ENCODE results near the gene PARS2.

PARS2 gene

GRCh38 chr1:54782588-54782987 is 18.3 kb upstream of the PARS2 start:
- H3K4me3 ChIP-seq (ENCODE audit: low read length in 2 of 2), result no peak overlapping the region
- no peak overlapping the region for H2BK5ac ChIP-seq (ENCODE audit: low read length)
- H3K9me3 ChIP-seq (replicated peaks in 1 of 2; ENCODE audit: control insufficient read depth in 2 of 2, insufficient read depth in 1 of 2, low read depth in 1 of 2, low read length in 2 of 2), result no peaks in the 10 kb centered on the region
- no peaks in the 10 kb centered on the region for H3K4me1 ChIP-seq (ENCODE audit: control insufficient read depth in 2 of 2, insufficient read depth in 1 of 2, low read depth in 1 of 2, low read length in 2 of 2)
- no peak overlapping the region for H4K91ac ChIP-seq (ENCODE audit: low read depth, low read length, poor library complexity)
- H2BK120ac ChIP-seq (ENCODE audit: low read depth, low read length), result no peak overlapping the region
- H3K4ac ChIP-seq (ENCODE audit: low read length), result no peak overlapping the region
- peaks cover 0 to 79% (median 27%) of the 10 kb centered on the region in 3 experiments for H3K27me3 ChIP-seq (ENCODE audit: control insufficient read depth in 3 of 3, insufficient read depth in 3 of 3, low read depth in 1 of 3, low read length in 3 of 3)
- no peak overlapping the region for H2AK5ac ChIP-seq (ENCODE audit: low read depth, low read length)
- H2BK15ac ChIP-seq (ENCODE audit: low read length), result no peak overlapping the region
- H3K14ac ChIP-seq (ENCODE audit: low read length), result no peak overlapping the region
- H3K23ac ChIP-seq (ENCODE audit: low read depth, low read length, poor library complexity), result no peak overlapping the region
- WGBS, 2 donors (ENCODE audit: extremely low coverage in 2 of 2, insufficient read length in 2 of 2, insufficient replicate concordance in 1 of 2), result no CpG with 5 or more reads among the region's 2 CpGs
- DNase-seq (ENCODE audit: low spot score), result no peak
- H3K79me1 ChIP-seq (ENCODE audit: low read depth, low read length), result no peaks in the 10 kb centered on the region
- no peaks in the 10 kb centered on the region for H3K36me3 ChIP-seq (replicated peaks in 1 of 2; ENCODE audit: control insufficient read depth in 2 of 2, insufficient read depth in 2 of 2, low read length in 2 of 2)
- no peak overlapping the region for H3K27ac ChIP-seq (replicated peaks; ENCODE audit: low read length)
- H4K8ac ChIP-seq (ENCODE audit: low read depth, low read length), result no peak overlapping the region
- H2AFZ ChIP-seq (ENCODE audit: low read length), result no peak overlapping the region
- no peak overlapping the region for H3K9ac ChIP-seq (ENCODE audit: low read depth, low read length, poor library complexity)
- H2BK12ac ChIP-seq (ENCODE audit: low read length), result no peak overlapping the region
- no peak overlapping the region for H3K4me2 ChIP-seq (ENCODE audit: insufficient read depth, low read length, poor library complexity, severe bottlenecking)
- H3K18ac ChIP-seq (ENCODE audit: low read length), result no peak overlapping the region

- Histone ChIP-seq H3K14ac (ENCODE audit: low read length) (no peak overlapping the region), H2AK5ac (ENCODE audit: low read depth, low read length) (no peak overlapping the region), H2BK12ac (ENCODE audit: low read length) (no peak overlapping the region), H2BK15ac (ENCODE audit: low read length) (no peak overlapping the region), H4K8ac (ENCODE audit: low read depth, low read length) (no peak overlapping the region), H2AFZ (ENCODE audit: low read length) (no peak overlapping the region), H3K23ac (ENCODE audit: low read depth, low read length, poor library complexity) (no peak overlapping the region), H3K79me1 (ENCODE audit: low read depth, low read length) (no peaks in the 10 kb centered on the region), H3K18ac (ENCODE audit: low read length) (no peak overlapping the region), H3K36me3 (replicated peaks in 1 of 2; ENCODE audit: control insufficient read depth in 2 of 2, insufficient read depth in 2 of 2, low read length in 2 of 2) (no peaks in the 10 kb centered on the region), H2BK120ac (ENCODE audit: low read depth, low read length) (no peak overlapping the region), H3K4me3 (ENCODE audit: low read length in 2 of 2) (no peak overlapping the region), H3K4ac (ENCODE audit: low read length) (no peak overlapping the region), H3K9ac (ENCODE audit: low read depth, low read length, poor library complexity) (no peak overlapping the region), H3K27ac (replicated peaks; ENCODE audit: low read length) (no peak overlapping the region), H3K4me1 (ENCODE audit: control insufficient read depth in 2 of 2, insufficient read depth in 1 of 2, low read depth in 1 of 2, low read length in 2 of 2) (no peaks in the 10 kb centered on the region), H3K27me3 (ENCODE audit: control insufficient read depth in 3 of 3, insufficient read depth in 3 of 3, low read depth in 1 of 3, low read length in 3 of 3) (peaks cover 0 to 77% (median 27%) of the 10 kb centered on the region in 3 experiments), H3K9me3 (replicated peaks in 1 of 2; ENCODE audit: control insufficient read depth in 2 of 2, insufficient read depth in 1 of 2, low read depth in 1 of 2, low read length in 2 of 2) (no peaks in the 10 kb centered on the region), H3K4me2 (ENCODE audit: insufficient read depth, low read length, poor library complexity, severe bottlenecking) (no peak overlapping the region), H2BK5ac (ENCODE audit: low read length) (no peak overlapping the region), H4K91ac (ENCODE audit: low read depth, low read length, poor library complexity) (no peak overlapping the region)
- DNase-seq (ENCODE audit: low spot score), result no peak
- no CpG with 5 or more reads among the region's 6 CpGs for WGBS, 2 donors (ENCODE audit: extremely low coverage in 2 of 2, insufficient read length in 2 of 2, insufficient replicate concordance in 1 of 2)
These were observed 17.8 kb upstream of the PARS2 start for GRCh38 chr1:54782156-54782555.

GRCh38 chr1:54781023-54781723 is 16.9 kb upstream of the PARS2 start:
- no peak for DNase-seq (ENCODE audit: low spot score)
- H3K79me1 ChIP-seq (ENCODE audit: low read depth, low read length), result no peaks in the 10 kb centered on the region

GRCh38 chr1:54777431-54777830 is 13.1 kb upstream of the PARS2 start:
- no peak overlapping the region for H3K23ac ChIP-seq (ENCODE audit: low read depth, low read length, poor library complexity)
- H3K9ac ChIP-seq (ENCODE audit: low read depth, low read length, poor library complexity), result no peak overlapping the region
- H2AK5ac ChIP-seq (ENCODE audit: low read depth, low read length), result no peak overlapping the region
- no CpG with 5 or more reads among the region's 4 CpGs for WGBS, 2 donors (ENCODE audit: extremely low coverage in 2 of 2, insufficient read length in 2 of 2, insufficient replicate concordance in 1 of 2)
- H3K4ac ChIP-seq (ENCODE audit: low read length), result no peak overlapping the region
- H2AFZ ChIP-seq (ENCODE audit: low read length), result no peak overlapping the region
- no peak overlapping the region for H3K27ac ChIP-seq (replicated peaks; ENCODE audit: low read length)
- no peak overlapping the region for H2BK120ac ChIP-seq (ENCODE audit: low read depth, low read length)
- H3K4me2 ChIP-seq (ENCODE audit: insufficient read depth, low read length, poor library complexity, severe bottlenecking), result no peak overlapping the region
- H3K9me3 ChIP-seq (replicated peaks in 1 of 2; ENCODE audit: control insufficient read depth in 2 of 2, insufficient read depth in 1 of 2, low read depth in 1 of 2, low read length in 2 of 2), result peaks cover 0 to 2% of the 10 kb centered on the region in 2 donors
- H2BK12ac ChIP-seq (ENCODE audit: low read length), result no peak overlapping the region
- H2BK5ac ChIP-seq (ENCODE audit: low read length), result no peak overlapping the region
- H3K79me1 ChIP-seq (ENCODE audit: low read depth, low read length), result no peaks in the 10 kb centered on the region
- no peak overlapping the region for H3K4me3 ChIP-seq (ENCODE audit: low read length in 2 of 2)
- H3K14ac ChIP-seq (ENCODE audit: low read length), result no peak overlapping the region
- no peak overlapping the region for H2BK15ac ChIP-seq (ENCODE audit: low read length)
- H3K18ac ChIP-seq (ENCODE audit: low read length), result no peak overlapping the region
- no peak for DNase-seq (ENCODE audit: low spot score)
- peaks cover 0 to 46% (median 22%) of the 10 kb centered on the region in 3 experiments for H3K27me3 ChIP-seq (ENCODE audit: control insufficient read depth in 3 of 3, insufficient read depth in 3 of 3, low read depth in 1 of 3, low read length in 3 of 3)
- H4K91ac ChIP-seq (ENCODE audit: low read depth, low read length, poor library complexity), result no peak overlapping the region
- H3K4me1 ChIP-seq (ENCODE audit: control insufficient read depth in 2 of 2, insufficient read depth in 1 of 2, low read depth in 1 of 2, low read length in 2 of 2), result peaks cover 0 to 4% of the 10 kb centered on the region in 2 donors
- H3K36me3 ChIP-seq (replicated peaks in 1 of 2; ENCODE audit: control insufficient read depth in 2 of 2, insufficient read depth in 2 of 2, low read length in 2 of 2), result no peaks in the 10 kb centered on the region
- no peak overlapping the region for H4K8ac ChIP-seq (ENCODE audit: low read depth, low read length)

More at GRCh38 chr1:54781023-54781723, 16.9 kb upstream of the PARS2 start:
- Histone ChIP-seq H2BK120ac (ENCODE audit: low read depth, low read length) (no peak overlapping the region), H2AK5ac (ENCODE audit: low read depth, low read length) (peak overlapping the region; percentile 50), H3K4me2 (ENCODE audit: insufficient read depth, low read length, poor library complexity, severe bottlenecking) (peak overlapping the region; percentile 37), H2AFZ (ENCODE audit: low read length) (peak overlapping the region; percentile 57), H4K91ac (ENCODE audit: low read depth, low read length, poor library complexity) (no peak overlapping the region), H3K14ac (ENCODE audit: low read length) (peak overlapping the region; percentile 86), H4K8ac (ENCODE audit: low read depth, low read length) (no peak overlapping the region), H3K36me3 (replicated peaks in 1 of 2; ENCODE audit: control insufficient read depth in 2 of 2, insufficient read depth in 2 of 2, low read length in 2 of 2) (no peaks in the 10 kb centered on the region), H2BK12ac (ENCODE audit: low read length) (no peak overlapping the region), H3K23ac (ENCODE audit: low read depth, low read length, poor library complexity) (peak overlapping the region; percentile 87), H3K4me3 (ENCODE audit: low read length in 2 of 2) (peak overlapping the region in 1 of 2 donors; percentile 59), H3K4me1 (ENCODE audit: control insufficient read depth in 2 of 2, insufficient read depth in 1 of 2, low read depth in 1 of 2, low read length in 2 of 2) (no peaks in the 10 kb centered on the region), H3K4ac (ENCODE audit: low read length) (no peak overlapping the region), H3K27ac (replicated peaks; ENCODE audit: low read length) (no peak overlapping the region), H3K18ac (ENCODE audit: low read length) (peak overlapping the region; percentile 44), H3K9me3 (replicated peaks in 1 of 2; ENCODE audit: control insufficient read depth in 2 of 2, insufficient read depth in 1 of 2, low read depth in 1 of 2, low read length in 2 of 2) (no peaks in the 10 kb centered on the region), H3K27me3 (ENCODE audit: control insufficient read depth in 3 of 3, insufficient read depth in 3 of 3, low read depth in 1 of 3, low read length in 3 of 3) (peaks cover 0 to 68% (median 27%) of the 10 kb centered on the region in 3 experiments), H2BK15ac (ENCODE audit: low read length) (no peak overlapping the region), H3K9ac (ENCODE audit: low read depth, low read length, poor library complexity) (peak overlapping the region; percentile 34), H2BK5ac (ENCODE audit: low read length) (no peak overlapping the region)
- WGBS, 2 donors (ENCODE audit: extremely low coverage in 2 of 2, insufficient read length in 2 of 2, insufficient replicate concordance in 1 of 2), result no CpG with 5 or more reads among the region's 74 CpGs
